OCI-LY1 (cell line): Measurements from ENCODE around the gene SCAPER.

ENCODE experiments used
- EZH2 ChIP-seq: fragments of 200-600 bp; sonication (generic), shearing (Covaris generic); IDR thresholded peaks from 2 replicates; pipeline ENCODE4 v1.8.0; 2017; ENCODE audit warnings: borderline replicate concordance, mixed run types, mild to moderate bottlenecking, antibody characterized with exemption, low read length, moderate library complexity, mixed read lengths
- TF ChIP-seq, protein P1 (sequence below): fragments of 200-600 bp; sonication (generic), shearing (Covaris generic); IDR thresholded peaks from 2 replicates; pipeline ENCODE4 v1.5.1; 2017; ENCODE audit warnings: mild to moderate bottlenecking, antibody characterized with exemption, low read length, moderate library complexity, mixed read lengths

DNA sequence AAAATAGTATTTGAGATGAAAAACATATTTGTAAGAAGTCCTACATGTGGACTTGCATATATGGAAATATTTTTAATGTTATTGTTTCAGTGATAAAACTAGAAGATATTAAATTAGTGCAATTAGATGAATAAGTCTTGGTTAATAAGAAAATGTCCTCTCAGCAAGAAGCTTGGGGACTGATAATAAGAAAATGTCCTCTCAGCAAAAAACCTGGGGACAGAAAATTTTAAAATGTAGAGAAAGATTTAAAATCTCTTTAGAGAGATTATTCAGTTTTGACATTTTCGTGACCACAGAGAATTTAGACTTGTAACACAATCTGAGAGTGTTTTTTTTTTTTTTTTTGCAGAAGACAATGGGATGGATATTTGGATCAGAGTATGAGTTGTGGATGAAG, 412.6 kb downstream of the SCAPER start:
- TF ChIP-seq EZH2: no peak
- TF ChIP-seq, protein P1, sequence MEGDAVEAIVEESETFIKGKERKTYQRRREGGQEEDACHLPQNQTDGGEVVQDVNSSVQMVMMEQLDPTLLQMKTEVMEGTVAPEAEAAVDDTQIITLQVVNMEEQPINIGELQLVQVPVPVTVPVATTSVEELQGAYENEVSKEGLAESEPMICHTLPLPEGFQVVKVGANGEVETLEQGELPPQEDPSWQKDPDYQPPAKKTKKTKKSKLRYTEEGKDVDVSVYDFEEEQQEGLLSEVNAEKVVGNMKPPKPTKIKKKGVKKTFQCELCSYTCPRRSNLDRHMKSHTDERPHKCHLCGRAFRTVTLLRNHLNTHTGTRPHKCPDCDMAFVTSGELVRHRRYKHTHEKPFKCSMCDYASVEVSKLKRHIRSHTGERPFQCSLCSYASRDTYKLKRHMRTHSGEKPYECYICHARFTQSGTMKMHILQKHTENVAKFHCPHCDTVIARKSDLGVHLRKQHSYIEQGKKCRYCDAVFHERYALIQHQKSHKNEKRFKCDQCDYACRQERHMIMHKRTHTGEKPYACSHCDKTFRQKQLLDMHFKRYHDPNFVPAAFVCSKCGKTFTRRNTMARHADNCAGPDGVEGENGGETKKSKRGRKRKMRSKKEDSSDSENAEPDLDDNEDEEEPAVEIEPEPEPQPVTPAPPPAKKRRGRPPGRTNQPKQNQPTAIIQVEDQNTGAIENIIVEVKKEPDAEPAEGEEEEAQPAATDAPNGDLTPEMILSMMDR: no peak
